Kidney (tissue), 14 donors: Measurements from ENCODE around the gene CYTH2. TPM values are rescaled to one million over a fixed set of nuclear protein-coding genes. Genes with fewer than 3 reads are reported as not detected.
"Not testable (repeated sequence)": the region's sequence is repeated elsewhere in the genome, so short reads cannot be mapped to it uniquely, and the experiment has no call there.

Source experiments
- DNase-seq, 5 donors: peaks; one replicate each; pipeline ENCODE4 v3.0.0-alpha.2; 2013 to 2020
- FAIRE-seq: peaks from 2 replicates; lab custom pipeline; 2012; peaks lifted over from hg19 to GRCh38; lab: Jason Lieb, UNC
- H3K27ac ChIP-seq, 2 donors: one replicate each; pipeline ENCODE4 v1.7.0; 2013; ENCODE audit warnings: low read depth in 2 of 2, low read length in 2 of 2, inconsistent platforms in 1 of 2
- H3K27me3 ChIP-seq: one replicate; pipeline ENCODE4 v1.7.1; 2013; ENCODE audit warnings: low read length, inconsistent platforms; ENCODE audit not compliant: control insufficient read depth, insufficient read depth
- H3K36me3 ChIP-seq, 3 donors: one replicate each; pipeline versions ENCODE4 v1.7.0 to v1.7.1; 2013; ENCODE audit warnings: low read length in 3 of 3, control low read depth in 1 of 3, inconsistent platforms in 1 of 3; ENCODE audit not compliant: insufficient read depth in 3 of 3, control insufficient read depth in 2 of 3
- H3K4me1 ChIP-seq, 3 donors: one replicate each; pipeline versions ENCODE4 v1.7.0 to v1.7.1; 2013; ENCODE audit warnings: low read length in 3 of 3, inconsistent platforms in 1 of 3, low read depth in 1 of 3; ENCODE audit not compliant: control insufficient read depth in 2 of 3, insufficient read depth in 2 of 3
- H3K4me3 ChIP-seq, 3 donors: one replicate each; pipeline versions ENCODE4 v1.7.0 to v1.8.1; 2013; ENCODE audit warnings: low read length in 3 of 3, control low read depth in 1 of 3, inconsistent platforms in 1 of 3
- H3K9ac ChIP-seq, 3 donors: one replicate each; pipeline versions ENCODE4 v1.7.0 to v1.7.1; 2013; ENCODE audit warnings: low read length in 3 of 3, control low read depth in 1 of 3, inconsistent platforms in 1 of 3
- H3K9me3 ChIP-seq, 3 donors: one replicate each; pipeline versions ENCODE4 v1.7.0 to v1.7.1; 2013; ENCODE audit warnings: low read length in 3 of 3, control low read depth in 1 of 3, inconsistent platforms in 1 of 3; ENCODE audit not compliant: control insufficient read depth in 2 of 3, insufficient read depth in 1 of 3
- intact Hi-C: fragments of 100-400 bp; cut with DNase I; formaldehyde crosslinking; loops from one replicate; pipeline ENCODE4 v1.11.1; 2022
- polyA plus RNA-seq: library from polyadenylated mRNA; stranded (reverse); fragments of 350-450 nt; fragmentation: Illumina TruSeq; extraction: RNeasy Lipid Tissue Mini Kit (QIAGEN cat#74804); gene quantifications from one replicate; pipeline ENCODE4 v1.2.3, GENCODE V29; 2014; ENCODE audit warnings: low read depth, low replicate concordance; ENCODE audit not compliant: insufficient read depth
- total RNA-seq: library from RNA; stranded (reverse); fragmentation: NEBNext Ultra II Directional; extraction: Animal tissue kit (Norgen Biotek cat#: 25700); gene quantifications from one replicate; pipeline ENCODE4 v1.2.1, GENCODE V29; 2021
- TF ChIP-seq, protein P1 (sequence below): IDR thresholded peaks from 3 replicates; pipeline ENCODE4 v1.5.1; 2012; ENCODE audit warnings: mild to moderate bottlenecking, moderate library complexity, borderline replicate concordance; ENCODE audit not compliant: insufficient read depth; ENCODE audit errors: extremely low read depth
- donor health status: control.
- donor health status: control.
- donor health status: control.
- donor health status: control.
- donor health status: control.
- donor health status: DM: yes; HTN: yes; CAD: no.
- donor health status: Normal renal cell carcinoma (clear cell type).

The CYTH2 gene
- total and polyA plus RNA-seq, 2 donors from 2014 or later: 51.0 to 96.1 TPM

DNA sequence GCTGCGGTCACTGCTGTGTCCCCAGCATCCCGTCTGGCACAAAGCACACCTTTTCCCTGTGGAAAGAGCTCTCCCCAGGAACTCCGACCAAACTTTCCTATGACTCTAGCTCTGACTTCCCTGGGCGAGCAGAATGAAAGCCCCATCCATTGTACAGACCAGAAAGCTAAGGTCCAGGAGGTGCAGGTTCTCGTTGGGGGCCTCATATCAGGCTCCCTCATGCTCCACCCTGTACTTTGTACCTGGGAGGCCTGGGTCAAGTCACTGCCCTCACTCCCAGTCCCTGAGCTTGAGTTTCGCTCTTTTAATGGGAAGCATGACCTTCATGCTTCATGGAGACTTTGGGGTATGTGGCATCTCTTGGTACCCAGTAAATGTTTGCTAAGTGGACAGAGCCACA is 18.4 kb downstream of the CYTH2 start:
- Histone ChIP-seq H3K27me3 (no peaks in the 10 kb centered on the region), H3K27ac (peak overlapping the region; percentile 8 to 48), H3K4me1 (peaks cover 0 to 3% (median 0%) of the 10 kb centered on the region in 3 donors), H3K9me3 (no peaks in the 10 kb centered on the region), H3K36me3 (no peaks in the 10 kb centered on the region), H3K9ac (no peak overlapping the region), H3K4me3 (no peak overlapping the region)
- intact Hi-C loops: loop anchor here (10.0 kb wide), 1 partner anchor 97 kb away; no protein-coding TSS in a partner anchor
- DNase-seq: no peak
- no peak for FAIRE-seq
- TF ChIP-seq, protein P1, sequence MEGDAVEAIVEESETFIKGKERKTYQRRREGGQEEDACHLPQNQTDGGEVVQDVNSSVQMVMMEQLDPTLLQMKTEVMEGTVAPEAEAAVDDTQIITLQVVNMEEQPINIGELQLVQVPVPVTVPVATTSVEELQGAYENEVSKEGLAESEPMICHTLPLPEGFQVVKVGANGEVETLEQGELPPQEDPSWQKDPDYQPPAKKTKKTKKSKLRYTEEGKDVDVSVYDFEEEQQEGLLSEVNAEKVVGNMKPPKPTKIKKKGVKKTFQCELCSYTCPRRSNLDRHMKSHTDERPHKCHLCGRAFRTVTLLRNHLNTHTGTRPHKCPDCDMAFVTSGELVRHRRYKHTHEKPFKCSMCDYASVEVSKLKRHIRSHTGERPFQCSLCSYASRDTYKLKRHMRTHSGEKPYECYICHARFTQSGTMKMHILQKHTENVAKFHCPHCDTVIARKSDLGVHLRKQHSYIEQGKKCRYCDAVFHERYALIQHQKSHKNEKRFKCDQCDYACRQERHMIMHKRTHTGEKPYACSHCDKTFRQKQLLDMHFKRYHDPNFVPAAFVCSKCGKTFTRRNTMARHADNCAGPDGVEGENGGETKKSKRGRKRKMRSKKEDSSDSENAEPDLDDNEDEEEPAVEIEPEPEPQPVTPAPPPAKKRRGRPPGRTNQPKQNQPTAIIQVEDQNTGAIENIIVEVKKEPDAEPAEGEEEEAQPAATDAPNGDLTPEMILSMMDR: no peak

DNA sequence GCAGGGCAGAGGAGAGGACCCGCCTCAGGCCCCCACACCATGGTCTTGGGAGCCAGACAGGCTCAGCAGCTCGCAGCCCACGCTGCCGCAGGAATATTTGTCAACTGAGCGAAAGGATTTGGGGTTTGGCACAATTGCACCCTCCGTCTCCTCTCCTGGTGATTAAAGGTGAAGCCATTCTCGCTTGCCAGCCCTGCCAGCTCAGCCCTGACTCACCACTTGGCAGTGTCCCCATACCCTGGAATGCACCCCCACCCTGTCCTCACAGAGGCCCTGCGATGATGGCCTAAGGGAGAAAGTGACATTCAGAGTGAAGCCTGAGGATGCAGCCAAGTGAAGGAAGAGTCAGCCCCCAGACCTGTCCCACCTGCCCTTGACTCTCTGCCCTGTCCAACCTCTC is 18.8 kb downstream of the CYTH2 start:
- no peak overlapping the region for H3K4me3 ChIP-seq
- peak overlapping the region; percentile 8 to 48 for H3K27ac ChIP-seq
- peaks cover 0 to 3% (median 0%) of the 10 kb centered on the region in 3 donors for H3K4me1 ChIP-seq
- H3K27me3 ChIP-seq: no peaks in the 10 kb centered on the region
- H3K9ac ChIP-seq: no peak overlapping the region
- intact Hi-C loops: loop anchor here (10.0 kb wide), 1 partner anchor 97 kb away; no protein-coding TSS in a partner anchor
- TF ChIP-seq, protein P1: no peak
- peak in 1 of 5 donors; percentile 92 for DNase-seq
- no peaks in the 10 kb centered on the region for H3K36me3 ChIP-seq
- no peak for FAIRE-seq
- no peaks in the 10 kb centered on the region for H3K9me3 ChIP-seq

DNA sequence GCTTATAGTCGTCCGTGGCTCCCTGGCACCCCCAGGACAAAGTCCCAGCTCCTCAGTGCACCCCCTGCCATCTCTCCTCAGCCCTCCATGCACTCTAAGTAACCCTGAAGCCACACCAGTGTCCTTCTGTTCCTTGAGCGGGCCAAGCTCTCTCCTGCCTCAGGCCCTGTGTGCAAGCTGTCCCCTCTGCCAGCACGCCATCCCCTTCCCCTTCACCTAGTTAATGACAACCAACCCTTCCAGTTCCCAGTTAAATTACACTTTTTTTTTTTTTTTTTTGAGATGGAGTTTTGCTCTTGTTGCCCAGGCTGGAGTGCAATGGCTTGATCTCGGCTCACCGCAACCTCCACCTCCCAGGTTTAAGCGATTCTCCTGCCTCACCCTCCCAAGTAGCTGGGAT is 19.3 kb downstream of the CYTH2 start:
- not testable (repeated sequence) for H3K27me3 ChIP-seq, H3K9ac ChIP-seq, H3K36me3 ChIP-seq, DNase-seq, H3K4me3 ChIP-seq, H3K4me1 ChIP-seq, FAIRE-seq, H3K27ac ChIP-seq, H3K9me3 ChIP-seq
- intact Hi-C loops: loop anchor here (10.0 kb wide), 1 partner anchor 96 kb away; no protein-coding TSS in a partner anchor

DNA sequence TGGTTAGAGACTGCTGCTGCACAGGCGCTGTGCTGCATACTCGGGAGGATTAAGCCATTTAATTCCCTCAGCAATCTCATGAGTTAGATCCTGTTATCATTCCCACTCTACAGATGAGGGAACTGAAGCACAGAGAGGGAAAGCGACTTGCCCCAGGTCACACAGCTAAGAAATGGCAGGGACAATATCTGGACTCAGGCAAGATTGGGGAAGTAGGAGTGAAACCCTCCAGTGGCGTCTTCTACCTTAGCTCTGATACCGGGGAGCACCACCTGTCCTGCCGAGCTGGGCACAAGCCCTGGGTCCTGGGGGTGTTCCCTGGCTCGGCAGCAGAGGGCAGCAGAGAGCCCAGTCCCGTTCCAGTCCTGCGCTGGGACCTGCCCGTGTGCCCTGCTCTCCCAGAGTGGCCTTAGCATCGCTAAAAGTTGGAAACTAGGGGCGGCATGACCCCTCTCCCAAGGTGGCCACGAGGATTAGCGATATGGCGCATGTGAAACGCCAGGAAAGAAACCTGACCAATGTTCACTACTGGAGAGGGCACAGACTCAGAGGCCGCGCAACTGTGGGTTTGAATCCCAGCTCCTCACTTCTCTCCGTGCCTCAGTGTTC is 20.5 kb downstream of the CYTH2 start:
- Histone ChIP-seq H3K36me3 (no peaks in the 10 kb centered on the region), H3K27ac (no peak overlapping the region), H3K9ac (no peak overlapping the region), H3K27me3 (no peaks in the 10 kb centered on the region), H3K4me3 (no peak overlapping the region), H3K4me1 (peaks cover 0 to 9% (median 0%) of the 10 kb centered on the region in 3 donors), H3K9me3 (no peaks in the 10 kb centered on the region)
- FAIRE-seq (no peak), DNase-seq (peak; percentile 66 to 90 (median 78))
- intact Hi-C loops: loop anchor here (10.0 kb wide), 1 partner anchor 95 kb away; no protein-coding TSS in a partner anchor
- TF ChIP-seq, protein P1: peak; percentile 79
